ENCODE measurements around the gene MMEL1.

The MMEL1 gene

DNA sequence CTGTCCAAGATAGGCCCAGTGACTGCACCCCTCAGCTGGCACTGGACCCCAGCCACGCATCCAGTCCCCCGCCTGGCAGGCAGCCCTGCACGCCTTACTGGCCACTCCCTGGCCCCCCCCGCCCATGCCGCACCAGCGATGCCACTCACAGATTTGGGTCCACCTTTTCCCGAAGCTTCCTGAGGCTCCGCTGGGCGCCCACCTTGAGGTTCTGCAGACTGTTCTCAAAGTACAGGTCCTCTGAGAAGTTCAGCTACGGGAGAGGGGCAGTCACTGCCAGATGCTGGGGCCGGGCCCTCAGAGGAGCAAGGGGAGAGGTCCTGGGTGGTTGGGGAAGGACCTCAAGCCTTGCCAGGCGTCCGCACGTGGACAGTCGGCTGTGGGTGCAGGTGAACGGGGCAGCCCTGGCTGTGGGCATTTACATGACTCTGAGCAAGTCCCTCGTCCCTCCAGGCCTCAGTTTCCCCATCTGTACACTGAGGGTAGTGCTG is 38.1 kb downstream of the MMEL1 start:
- Mint-ChIP-seq H3K27me3 (peaks cover 43% of the 10 kb centered on the region), H3K4me3 (no peak overlapping the region), H3K9me3 (peaks cover 5% of the 10 kb centered on the region), H3K4me1 (peaks cover 18% of the 10 kb centered on the region), H3K36me3 (peaks cover 6% of the 10 kb centered on the region), H3K27ac (no peak overlapping the region)
- ATAC-seq, result no peak

GRCh38 chr1:2594001-2594640 is 38.7 kb downstream of the MMEL1 start:
- no peak for ATAC-seq
- H3K9me3 Mint-ChIP-seq, result peaks cover 5% of the 10 kb centered on the region
- no peak overlapping the region for H3K4me3 Mint-ChIP-seq
- H3K36me3 Mint-ChIP-seq, result peaks cover 11% of the 10 kb centered on the region
- peaks cover 43% of the 10 kb centered on the region for H3K27me3 Mint-ChIP-seq
- no peak overlapping the region for H3K27ac Mint-ChIP-seq
- H3K4me1 Mint-ChIP-seq, result peaks cover 18% of the 10 kb centered on the region

- peak overlapping the region; percentile 76 for H3K27ac Mint-ChIP-seq
- no peak overlapping the region for H3K4me3 Mint-ChIP-seq
- no peak for ATAC-seq
- H3K9me3 Mint-ChIP-seq, result no peaks in the 10 kb centered on the region
- peaks cover 36% of the 10 kb centered on the region for H3K27me3 Mint-ChIP-seq
- peaks cover 18% of the 10 kb centered on the region for H3K4me1 Mint-ChIP-seq
- peaks cover 6% of the 10 kb centered on the region for H3K36me3 Mint-ChIP-seq
Observed at GRCh38 chr1:2593251-2593878, 39.5 kb downstream of the MMEL1 start.

DNA sequence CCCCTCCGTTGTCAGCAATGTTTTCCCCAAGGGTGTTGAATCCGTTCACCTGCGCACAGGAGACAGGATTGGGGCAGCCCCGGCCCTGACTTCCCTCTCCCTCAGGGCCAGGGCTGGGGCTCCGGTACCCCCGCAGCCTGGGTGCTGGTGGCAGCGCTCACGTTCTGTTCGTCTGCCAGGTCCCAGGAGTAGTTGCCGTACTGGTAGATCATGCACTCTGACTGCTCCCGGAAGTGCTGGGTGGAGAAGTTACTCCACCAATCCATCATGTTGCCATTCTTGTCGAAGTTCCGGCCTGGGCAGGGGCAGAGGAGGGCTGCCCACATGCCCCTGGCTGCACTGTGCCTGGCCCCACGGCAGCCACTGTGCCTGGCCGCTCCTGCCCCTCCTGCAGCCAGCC is 40.1 kb downstream of the MMEL1 start:
- peaks cover 17% of the 10 kb centered on the region for H3K4me1 Mint-ChIP-seq
- no peak for ATAC-seq
- H3K36me3 Mint-ChIP-seq, result peaks cover 5% of the 10 kb centered on the region
- no peak overlapping the region for H3K4me3 Mint-ChIP-seq
- H3K27me3 Mint-ChIP-seq, result peaks cover 29% of the 10 kb centered on the region
- peak overlapping the region; percentile 76 for H3K27ac Mint-ChIP-seq
- no peaks in the 10 kb centered on the region for H3K9me3 Mint-ChIP-seq

DNA sequence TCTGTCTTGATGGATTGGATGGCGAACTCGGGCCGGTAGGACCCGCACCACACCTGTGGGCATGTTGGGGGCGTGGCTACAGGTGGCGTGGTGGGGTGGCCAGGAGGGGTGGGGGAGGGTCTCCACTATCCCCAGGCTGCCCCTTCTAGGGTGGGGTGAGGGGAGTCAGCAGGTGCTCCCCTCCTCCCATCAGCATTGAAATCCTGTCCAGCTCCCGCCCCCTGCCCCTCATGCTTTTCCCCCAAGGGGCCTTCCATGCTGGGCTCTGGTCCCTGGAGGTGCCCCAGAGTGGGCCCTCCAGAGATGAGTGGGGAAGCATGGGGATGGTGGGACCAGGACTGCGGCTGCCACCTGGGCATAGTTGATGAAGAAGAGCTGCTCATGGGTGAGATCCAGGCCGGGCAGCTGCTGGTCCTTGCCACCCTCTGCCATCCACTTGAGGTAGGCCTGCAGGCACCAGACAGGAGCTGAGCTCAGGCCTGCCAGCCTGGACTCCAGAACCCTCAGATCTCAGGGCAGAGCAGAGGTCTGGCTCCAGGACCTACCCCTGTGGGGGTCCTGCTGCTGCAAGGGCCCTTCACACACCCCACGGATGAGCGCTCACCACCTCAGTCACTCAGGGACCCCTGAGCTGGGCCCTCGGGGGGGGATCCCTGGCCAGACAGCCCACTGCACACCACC is 41.1 kb downstream of the MMEL1 start:
- no peak for ATAC-seq
- Mint-ChIP-seq H3K27ac (no peak overlapping the region), H3K4me3 (no peak overlapping the region), H3K9me3 (no peaks in the 10 kb centered on the region), H3K27me3 (peaks cover 20% of the 10 kb centered on the region), H3K4me1 (peaks cover 15% of the 10 kb centered on the region), H3K36me3 (peaks cover 5% of the 10 kb centered on the region)

DNA sequence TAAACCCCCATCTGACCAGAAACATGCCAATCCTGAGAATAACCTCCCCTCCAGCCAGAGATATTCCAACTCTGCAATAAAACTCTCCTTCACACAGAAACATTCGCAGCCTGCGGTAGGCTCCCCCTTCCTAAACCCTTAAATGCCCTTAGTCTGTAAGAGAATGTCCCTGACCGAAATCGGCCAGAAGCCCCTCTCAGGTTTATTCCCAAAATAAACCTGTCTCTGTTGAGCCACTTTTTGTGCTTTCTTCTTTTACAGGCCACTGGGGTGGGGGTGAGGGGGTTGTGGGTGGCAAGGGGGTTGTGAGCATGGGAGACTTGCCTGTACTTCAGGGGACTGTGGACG is 41.6 kb downstream of the MMEL1 start:
- peaks cover 20% of the 10 kb centered on the region for H3K27me3 Mint-ChIP-seq
- H3K27ac Mint-ChIP-seq, result no peak overlapping the region
- H3K4me3 Mint-ChIP-seq, result no peak overlapping the region

GRCh38 chr1:2590233-2591141 is 42.3 kb downstream of the MMEL1 start:
- ATAC-seq, result no peak
- H3K36me3 Mint-ChIP-seq, result peaks cover 5% of the 10 kb centered on the region
- H3K27ac Mint-ChIP-seq, result no peak overlapping the region
- H3K27me3 Mint-ChIP-seq, result peaks cover 20% of the 10 kb centered on the region
- no peak overlapping the region for H3K4me3 Mint-ChIP-seq
- H3K4me1 Mint-ChIP-seq, result peaks cover 15% of the 10 kb centered on the region
- H3K9me3 Mint-ChIP-seq, result no peaks in the 10 kb centered on the region

More for the DNA sequence above, 41.6 kb downstream of the MMEL1 start:
- Mint-ChIP-seq H3K9me3 (no peaks in the 10 kb centered on the region), H3K4me1 (peaks cover 15% of the 10 kb centered on the region), H3K36me3 (peaks cover 5% of the 10 kb centered on the region)
- no peak for ATAC-seq

GRCh38 chr1:2589431-2590232 is 43.2 kb downstream of the MMEL1 start:
- no peak overlapping the region for H3K4me3 Mint-ChIP-seq
- peaks cover 23% of the 10 kb centered on the region for H3K4me1 Mint-ChIP-seq
- ATAC-seq, result no peak
- H3K9me3 Mint-ChIP-seq, result no peaks in the 10 kb centered on the region
- no peak overlapping the region for H3K27ac Mint-ChIP-seq
- H3K36me3 Mint-ChIP-seq, result peaks cover 5% of the 10 kb centered on the region
- H3K27me3 Mint-ChIP-seq, result peaks cover 20% of the 10 kb centered on the region

- H3K27me3 Mint-ChIP-seq, result peaks cover 12% of the 10 kb centered on the region
- no peak overlapping the region for H3K4me3 Mint-ChIP-seq
- peaks cover 31% of the 10 kb centered on the region for H3K4me1 Mint-ChIP-seq
- no peaks in the 10 kb centered on the region for H3K9me3 Mint-ChIP-seq
- peaks cover 5% of the 10 kb centered on the region for H3K36me3 Mint-ChIP-seq
- ATAC-seq, result no peak
- no peak overlapping the region for H3K27ac Mint-ChIP-seq
Observed at GRCh38 chr1:2588661-2589430, 44.0 kb downstream of the MMEL1 start.

- H3K27me3 Mint-ChIP-seq, result peaks cover 6% of the 10 kb centered on the region
- peak overlapping the region; percentile 80 for H3K4me3 Mint-ChIP-seq
- peaks cover 5% of the 10 kb centered on the region for H3K36me3 Mint-ChIP-seq
- no peak for ATAC-seq
- H3K4me1 Mint-ChIP-seq, result peaks cover 38% of the 10 kb centered on the region
- H3K27ac Mint-ChIP-seq, result peak overlapping the region; percentile 85
- no peaks in the 10 kb centered on the region for H3K9me3 Mint-ChIP-seq
Observed at GRCh38 chr1:2587860-2588571, 44.8 kb downstream of the MMEL1 start.

- Mint-ChIP-seq H3K9me3 (no peaks in the 10 kb centered on the region), H3K27me3 (no peaks in the 10 kb centered on the region), H3K4me1 (peaks cover 40% of the 10 kb centered on the region), H3K4me3 (peak overlapping the region; percentile 80), H3K27ac (peak overlapping the region; percentile 85), H3K36me3 (peaks cover 5% of the 10 kb centered on the region)
- no peak for ATAC-seq
Observed at GRCh38 chr1:2587071-2587859, 45.6 kb downstream of the MMEL1 start.

DNA sequence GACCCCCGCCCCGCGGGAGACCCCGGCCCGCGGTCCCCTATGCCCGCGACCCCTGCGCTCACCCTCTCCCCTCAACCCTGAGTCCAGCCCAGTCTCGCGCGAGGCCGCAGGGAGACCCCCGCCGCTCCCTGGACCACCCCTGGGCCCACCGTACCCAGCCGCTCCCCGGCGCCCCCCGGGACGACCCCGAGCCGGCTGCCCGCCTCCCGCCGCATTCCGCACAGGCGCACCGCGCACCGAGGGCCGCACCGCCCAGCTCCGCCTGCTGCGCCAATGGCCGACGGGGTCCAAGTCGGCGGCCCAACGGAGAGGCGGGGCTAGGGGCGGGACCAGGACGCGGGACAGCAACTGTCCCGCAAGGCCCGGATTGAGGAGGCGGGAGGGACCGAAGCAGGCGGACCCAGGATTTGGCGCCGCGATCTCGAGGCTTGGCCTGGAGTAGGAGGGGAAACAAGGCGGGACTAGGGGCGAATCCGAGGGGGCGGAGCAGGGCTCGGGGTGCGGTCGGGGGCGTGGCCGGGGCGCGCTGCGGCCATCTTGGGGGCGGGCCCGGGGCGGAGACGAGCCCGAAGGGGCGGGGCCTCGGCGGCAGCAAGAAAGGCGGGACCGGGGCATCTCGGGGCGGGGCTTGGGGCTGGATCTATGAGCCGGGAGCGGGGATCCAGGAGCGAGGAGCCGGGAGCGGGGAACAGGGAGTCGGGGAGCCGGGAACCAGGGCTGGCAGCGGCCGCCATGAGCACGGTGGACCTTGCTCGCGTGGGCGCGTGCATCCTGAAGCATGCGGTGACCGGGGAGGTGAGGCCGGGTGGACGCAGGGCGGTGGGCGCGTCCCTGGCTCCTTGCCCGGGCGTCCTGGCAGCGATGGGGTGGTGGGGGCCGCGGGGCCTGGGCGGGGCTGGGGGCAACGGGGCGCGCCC is 46.4 kb downstream of the MMEL1 start, which contains the start of gene PRXL2B:
TSS of gene PRXL2B (plus strand) at position 624 of the 917 bp plus-strand sequence. CDS start at position 733, 109 bp downstream.
- peaks cover 49% of the 10 kb centered on the region for H3K4me1 Mint-ChIP-seq
- H3K27ac Mint-ChIP-seq, result peak within 1 kb of the TSS; percentile 85
- H3K27me3 Mint-ChIP-seq, result no peaks in the 10 kb centered on the region
- peaks cover 3% of the 10 kb centered on the region for H3K9me3 Mint-ChIP-seq
- H3K36me3 Mint-ChIP-seq, result peaks cover 11% of the 10 kb centered on the region
- peak; percentile 86 for ATAC-seq
- H3K4me3 Mint-ChIP-seq, result peak within 1 kb of the TSS; percentile 90
